GM21528 (cell line): Measurements from ENCODE around the gene DDC.
"Not testable (repeated sequence)": the region's sequence is repeated elsewhere in the genome, so short reads cannot be mapped to it uniquely, and the experiment has no call there.

Experiments
- ATAC-seq: cut with Tn5 transposase; IDR thresholded peaks from one replicate; pipeline ENCODE4 v1.9.1; 2021; ENCODE audit warnings: mild to moderate bottlenecking, moderate library complexity; ENCODE audit not compliant: unreplicated experiment, low FRiP score

Gene DDC

DNA sequence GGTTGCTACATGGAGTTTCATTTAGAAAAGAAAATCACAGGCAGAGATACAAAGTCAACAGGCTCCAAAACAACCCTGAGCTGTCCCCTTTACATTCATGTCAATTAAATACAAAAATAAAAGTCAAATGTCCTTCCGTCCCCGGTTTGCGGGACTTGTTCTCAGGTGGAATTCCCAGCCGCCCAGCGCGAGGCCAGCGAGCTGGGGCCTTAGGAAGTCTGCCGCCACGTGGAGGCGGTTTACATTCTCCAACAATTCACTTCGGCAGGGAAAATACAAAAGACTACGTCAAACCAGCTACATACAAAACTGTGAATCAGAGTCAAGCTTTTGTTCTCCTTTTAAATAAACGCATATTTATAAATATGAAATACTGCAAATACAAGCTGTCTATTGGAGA lies 25.3 kb upstream of the DDC start:
- ATAC-seq = no peak

DNA sequence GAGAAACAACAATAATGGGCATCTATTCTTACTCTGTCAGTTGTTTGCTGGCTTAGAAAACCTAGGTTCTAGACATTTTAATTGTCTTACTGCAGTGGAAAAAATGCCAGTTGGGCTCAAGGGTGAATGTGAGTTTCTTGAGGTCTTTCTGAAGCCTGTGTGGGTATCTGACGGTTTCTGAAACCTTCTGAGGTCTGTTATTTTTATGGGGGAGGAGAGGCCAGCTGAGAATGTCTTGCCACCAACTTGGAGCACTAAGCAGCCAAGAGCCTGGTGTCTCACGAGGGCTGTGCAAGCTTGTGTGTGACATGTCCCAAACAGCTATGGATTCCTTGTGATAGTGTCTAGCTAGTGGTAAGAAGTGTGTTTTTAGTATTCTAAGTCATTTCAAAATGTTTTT lies 24.2 kb upstream of the DDC start:
- ATAC-seq = no peak

DNA sequence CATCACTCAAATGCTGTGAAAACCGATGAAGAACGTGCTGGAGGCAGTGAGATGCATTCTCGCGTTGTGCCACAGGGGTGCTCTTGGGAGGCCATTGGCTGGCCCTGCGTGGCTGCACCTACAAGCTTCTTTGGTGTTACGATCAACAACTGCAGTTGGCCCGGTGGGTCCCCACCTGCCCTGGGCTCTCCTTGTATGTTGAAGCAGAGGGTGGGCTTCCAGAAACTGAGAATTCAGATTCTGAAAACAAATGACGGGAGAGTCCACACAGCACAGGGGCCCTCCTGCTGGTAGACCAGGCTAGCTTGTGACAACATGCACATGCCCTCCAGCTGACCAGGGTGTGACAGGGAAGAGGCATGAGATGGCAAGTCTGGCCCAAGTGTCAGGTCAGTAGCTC lies 23.7 kb upstream of the DDC start:
- ATAC-seq = no peak

DNA sequence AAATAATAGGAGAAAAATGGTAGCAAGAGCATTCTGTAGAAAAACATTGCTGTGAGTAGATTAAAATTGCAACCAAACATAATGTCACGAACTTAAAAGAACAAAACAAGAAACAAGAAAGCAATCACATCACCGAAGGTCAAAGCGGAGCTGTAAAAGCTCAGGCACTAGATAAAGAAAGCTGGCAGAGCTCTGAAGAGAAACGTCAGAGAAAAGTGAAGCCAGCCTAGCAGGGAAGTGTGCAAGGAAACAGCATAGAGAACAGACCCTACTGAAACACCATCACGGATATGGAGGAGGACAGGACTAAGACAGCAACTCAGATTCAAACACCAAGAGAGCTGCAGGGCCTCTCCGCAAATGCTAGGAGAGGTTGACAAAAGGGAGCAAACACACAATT lies 22.5 kb upstream of the DDC start:
- no peak for ATAC-seq

DNA sequence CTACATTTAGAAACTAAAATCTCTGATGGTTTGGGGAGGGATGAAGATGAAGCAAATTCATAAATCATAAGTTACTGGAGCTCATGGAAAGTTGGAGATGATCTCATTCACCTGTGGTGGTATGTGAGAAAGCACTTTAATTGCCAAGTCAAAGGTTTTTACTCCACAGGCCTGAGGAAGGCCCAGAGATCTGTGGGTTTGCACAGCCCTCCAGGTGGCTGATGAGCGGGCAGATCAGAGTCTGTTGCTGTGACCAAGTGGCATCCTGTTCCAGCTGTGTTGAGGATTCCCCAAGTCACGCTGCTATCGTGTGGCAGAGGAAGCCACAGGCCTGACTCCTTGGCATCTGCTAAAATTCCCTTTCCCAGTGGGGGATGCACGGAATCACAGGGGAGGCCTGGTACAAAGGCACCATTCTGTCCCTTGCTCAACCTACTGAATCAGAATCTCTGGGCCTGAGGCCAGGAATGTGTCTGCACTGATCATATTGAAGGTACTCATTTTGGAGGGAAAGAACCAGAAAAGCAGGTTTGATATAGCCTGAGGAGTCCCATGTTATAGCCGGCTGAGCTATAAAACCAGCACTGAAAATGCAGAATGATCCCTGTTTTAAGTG lies 19.7 kb upstream of the DDC start:
- ATAC-seq = no peak

DNA sequence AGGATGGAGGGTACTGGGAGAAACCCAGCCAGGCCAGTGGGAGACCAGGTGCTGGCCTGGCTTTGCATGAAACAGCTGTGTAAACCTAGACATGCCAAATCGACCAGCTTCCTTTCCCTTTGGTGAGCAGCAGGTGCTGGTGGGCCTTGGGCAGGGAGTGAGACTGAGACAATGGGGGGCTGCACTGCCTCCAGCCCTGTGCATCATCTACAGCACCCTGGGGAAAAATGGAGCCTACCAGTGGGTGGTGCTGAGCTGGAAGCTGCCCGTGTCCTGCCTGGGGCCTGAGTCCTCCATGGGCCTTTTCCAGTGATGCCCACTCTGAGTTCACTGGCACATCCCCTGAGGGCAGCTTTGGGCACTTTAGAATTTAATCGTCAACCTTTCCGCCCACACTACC lies 19.2 kb upstream of the DDC start:
- ATAC-seq = no peak

DNA sequence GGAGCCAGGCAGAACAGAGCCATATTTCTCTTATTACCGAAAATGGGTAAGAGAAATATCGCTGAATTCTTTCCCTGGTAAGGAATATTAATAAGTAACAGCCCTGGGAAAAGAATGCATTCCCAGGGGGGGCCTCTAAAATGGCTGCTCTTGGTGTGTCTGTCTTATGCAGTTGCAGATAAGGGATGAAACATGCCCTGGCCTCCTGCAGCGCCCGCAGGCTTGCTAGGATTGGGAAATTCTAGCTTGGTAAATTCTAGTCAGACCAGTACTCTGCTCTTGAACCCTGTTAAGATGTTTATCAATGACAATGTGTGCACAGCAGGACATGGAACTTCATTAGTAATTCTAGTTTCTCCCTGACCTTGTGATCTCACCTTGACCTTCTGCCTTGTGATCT lies 18.1 kb upstream of the DDC start:
- not testable (repeated sequence) for ATAC-seq

DNA sequence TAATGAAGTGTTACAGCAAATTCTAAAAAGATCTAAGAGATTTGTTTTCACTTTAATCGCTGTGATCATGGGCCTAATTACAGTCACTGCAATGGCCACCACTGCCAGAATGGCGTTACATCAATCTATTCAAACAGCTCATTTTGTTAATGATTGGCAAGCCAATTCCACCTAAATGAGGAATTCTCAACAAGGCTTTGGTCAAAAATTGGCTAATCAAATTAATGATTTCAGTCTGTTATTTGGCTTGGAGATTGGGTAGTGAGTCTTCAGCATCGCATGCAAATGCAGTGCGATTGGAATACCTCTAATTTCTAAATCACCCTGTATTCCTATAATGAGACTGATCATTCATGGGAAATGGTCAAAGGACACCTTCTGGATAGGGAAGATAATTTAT lies 17.1 kb upstream of the DDC start:
- not testable (repeated sequence) for ATAC-seq

DNA sequence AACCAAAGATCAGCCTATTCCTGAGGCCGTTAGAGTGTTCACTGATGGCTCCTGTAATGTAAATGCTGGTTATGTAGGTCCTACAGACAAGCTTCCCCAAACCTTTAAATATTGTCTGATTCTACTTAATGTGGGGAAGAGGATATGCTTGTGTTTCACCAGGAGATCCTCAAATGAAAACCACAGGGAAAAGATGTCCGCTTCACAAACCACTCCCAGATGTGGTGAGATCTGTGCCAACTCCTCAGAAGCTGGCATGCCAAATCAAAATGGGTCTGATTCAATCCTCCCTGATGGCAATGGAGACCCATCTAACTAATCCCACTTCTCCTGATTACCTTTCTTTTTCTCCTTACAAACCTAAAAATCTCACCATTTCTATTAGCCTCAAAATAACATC lies 15.5 kb upstream of the DDC start:
- ATAC-seq = not testable (repeated sequence)

DNA sequence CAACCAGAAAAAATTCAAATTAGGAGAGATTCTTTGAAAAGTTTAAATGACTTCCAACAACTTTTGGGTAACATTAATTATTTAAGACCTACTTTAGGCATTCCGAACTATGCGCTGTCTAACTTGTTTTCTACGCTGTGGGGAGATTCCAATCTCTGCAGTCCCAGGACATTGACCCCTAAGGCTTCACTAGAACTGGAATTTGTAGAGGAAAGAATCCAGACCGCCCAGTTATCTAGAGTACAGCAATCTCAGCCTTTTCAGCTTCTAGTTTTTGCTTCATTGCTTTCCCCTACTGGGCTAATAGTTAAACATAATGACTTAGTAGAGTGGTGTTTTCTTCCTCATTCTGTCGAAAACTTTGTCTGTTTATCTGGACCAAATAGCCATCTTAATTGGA lies 14.9 kb upstream of the DDC start:
- ATAC-seq = no peak

DNA sequence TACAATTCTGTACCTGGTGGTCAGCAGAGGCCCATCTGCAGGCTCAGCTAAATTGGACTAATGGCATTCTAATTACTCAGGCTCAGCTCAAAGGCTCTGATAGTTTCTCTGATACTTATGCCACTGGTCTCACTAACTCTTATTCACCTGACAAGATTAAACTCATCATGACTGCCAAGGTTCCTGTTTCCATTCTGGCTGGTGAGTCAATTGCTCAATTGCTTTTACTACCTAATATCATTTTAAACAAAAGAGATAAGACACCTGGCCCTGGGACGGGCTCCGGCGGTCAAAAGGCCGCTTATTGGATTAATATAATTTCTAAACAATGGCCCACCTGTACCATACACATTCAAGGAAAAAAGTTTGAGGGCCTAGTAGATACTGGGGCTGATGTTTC lies 12.9 kb upstream of the DDC start:
- not testable (repeated sequence) for ATAC-seq

DNA sequence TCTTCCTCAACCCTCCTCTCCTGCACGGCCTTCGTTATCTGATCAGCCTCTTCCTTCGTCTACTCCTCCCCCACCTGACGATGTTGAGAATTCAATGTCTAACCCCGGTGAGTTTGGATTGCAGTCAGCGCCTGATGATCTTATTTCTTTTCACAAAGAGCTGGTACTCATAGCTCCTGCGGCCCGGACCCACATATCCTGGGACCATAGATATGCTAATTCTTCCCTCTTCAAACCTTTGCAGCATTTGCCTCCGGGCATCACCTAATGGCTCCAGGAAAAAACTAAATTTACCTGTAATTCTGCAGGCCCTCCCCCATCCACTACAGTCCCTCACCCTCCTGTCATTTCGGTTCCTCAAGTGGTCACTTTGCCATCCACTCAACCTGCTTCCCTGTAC lies 12.4 kb upstream of the DDC start:
- ATAC-seq = no peak

DNA sequence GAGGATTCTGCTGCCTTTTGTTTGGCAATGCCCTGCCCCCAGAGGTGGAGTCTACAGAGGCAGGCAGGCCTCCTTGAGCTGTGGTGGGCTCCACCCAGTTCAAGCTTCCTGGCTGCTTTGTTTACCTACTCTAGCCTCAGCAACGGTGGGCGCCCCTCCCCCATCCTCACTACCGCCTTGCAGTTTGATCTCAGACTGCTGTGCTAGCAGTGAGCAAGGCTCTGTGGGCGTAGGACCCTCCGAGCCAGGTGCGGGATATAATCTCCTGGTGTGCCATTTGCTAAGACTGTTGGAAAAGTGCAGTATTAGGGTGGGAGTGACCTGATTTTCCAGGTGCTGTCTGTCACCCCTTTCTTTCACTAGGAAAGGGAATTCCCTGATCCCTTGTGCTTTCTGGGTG lies 11.2 kb upstream of the DDC start:
- ATAC-seq = not testable (repeated sequence)

DNA sequence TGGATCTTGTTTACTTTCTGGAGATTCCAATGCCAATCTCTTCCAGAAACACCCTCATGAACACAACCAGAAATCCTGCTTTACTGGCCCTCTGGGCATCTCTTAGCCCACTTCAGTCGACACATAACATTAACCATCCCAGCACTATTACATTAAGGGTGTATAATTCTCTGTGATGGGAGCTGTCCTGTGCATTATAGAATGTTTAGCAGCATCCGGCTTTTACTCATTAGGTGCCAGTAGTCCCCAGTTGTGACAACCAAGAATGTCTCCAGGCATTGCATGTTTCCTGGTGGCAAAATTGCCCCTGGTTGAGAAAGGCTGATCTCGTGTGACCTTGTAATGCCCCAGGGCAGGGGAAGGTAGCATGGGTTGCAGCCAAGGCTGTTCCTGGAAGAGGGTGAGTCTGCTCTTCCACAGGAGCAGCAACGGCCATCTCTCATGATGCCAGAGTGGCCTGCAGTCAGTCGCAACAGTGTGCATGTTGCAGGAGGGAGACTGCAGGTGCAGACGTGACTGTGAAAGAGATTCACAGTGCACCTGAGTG lies 2.6 kb upstream of the DDC start:
- ATAC-seq = no peak

DNA sequence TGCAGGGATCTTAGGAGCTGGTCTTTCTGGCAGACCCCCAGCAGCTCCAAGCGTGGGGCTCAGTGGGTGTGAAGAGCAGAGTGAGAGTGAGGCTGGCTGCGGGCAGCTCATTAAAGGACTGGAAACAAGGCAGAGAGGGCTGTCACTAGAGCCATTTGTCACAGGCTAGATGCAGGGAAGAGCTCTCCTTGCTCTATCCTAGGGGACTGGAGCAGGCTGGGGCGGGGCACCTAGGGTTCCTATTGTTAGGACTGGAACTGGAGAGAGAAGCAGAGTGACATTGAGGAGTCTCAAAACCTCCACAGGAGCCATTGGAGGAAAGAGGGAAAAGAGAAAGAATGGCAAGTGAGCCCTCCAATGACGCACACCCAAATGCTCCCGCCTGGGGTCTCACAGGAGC lies 772 bp upstream of the DDC start:
- no peak for ATAC-seq

DNA sequence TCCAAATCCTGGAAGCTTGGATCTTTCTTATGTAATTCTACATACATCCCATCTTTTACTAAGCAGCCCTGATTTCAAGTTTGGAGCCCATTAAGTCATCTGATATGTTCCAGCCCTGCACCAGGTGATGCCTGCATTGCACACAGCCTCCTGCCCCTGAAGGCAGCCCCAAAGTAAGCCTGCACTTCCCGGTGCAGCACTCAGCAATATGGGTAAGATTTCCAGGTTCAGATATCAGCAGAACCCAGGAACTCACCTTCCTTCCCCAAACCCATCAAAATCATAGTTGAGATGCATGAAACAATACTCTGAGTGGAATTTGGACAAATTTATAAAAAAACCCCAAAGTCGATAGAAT lies 333 bp upstream of the DDC start:
- no peak for ATAC-seq

DNA sequence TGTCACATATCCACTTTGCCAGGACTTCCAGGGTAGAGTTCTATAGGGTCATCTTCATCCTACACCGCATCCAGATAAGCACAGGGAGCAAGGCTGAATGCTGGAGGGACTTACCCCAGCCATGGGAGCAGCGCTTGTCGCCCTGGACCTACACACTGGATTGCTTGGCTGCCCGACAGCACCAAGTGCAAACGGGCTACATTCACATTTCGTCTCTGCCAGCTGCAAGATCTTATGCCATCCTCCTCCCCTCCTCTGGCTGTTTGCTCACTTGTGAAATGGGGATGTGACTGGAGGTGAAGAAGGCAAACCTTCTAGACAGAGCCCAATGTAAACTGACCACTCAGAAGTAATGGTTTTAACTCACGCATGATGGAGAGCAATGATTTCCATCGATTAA lies 1.0 kb downstream of the DDC start:
- no peak for ATAC-seq

DNA sequence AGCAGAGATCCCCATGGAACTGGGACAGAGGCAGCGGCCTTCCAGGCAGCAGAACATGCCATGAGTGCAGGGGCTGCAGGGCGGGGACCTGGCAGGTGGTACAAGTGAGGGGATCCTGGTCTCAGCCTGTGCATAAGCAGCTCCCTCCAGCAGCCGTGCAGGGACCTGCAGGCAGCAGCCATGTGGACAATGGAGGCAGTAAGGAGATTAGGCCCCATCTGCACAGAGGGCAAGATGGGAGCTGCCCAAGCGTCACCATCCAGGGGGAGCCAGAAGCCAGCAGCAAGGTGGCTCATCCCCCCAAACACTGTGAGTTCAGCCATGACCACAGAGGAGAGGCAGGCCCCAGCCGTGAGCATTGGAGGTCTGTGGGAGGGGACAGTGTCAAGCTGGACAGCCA lies 3.1 kb downstream of the DDC start:
- no peak for ATAC-seq

DNA sequence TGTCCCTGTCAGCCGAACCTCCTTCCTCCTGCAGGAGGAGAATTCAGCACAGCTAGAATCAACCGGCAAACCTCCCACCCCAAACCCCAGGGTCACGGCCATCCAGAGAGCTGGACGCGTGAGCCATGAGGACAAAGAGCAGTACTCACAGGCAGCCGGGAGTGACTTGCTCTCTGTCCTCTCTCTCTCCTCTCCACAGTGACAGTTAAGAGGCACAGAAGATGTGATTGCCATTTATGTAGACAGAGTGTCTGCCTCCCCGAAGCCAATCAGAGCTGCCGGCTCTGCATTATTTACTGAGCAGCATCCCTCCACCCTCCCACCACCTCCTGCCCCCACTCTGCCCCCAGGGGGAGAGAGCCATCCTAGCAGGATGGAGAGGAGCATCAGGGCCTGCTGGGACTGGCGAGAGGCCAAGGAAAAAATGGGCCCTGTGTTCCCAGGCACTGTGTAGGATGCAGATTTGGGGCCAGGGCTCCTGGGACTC lies 4.3 kb downstream of the DDC start:
- no peak for ATAC-seq

DNA sequence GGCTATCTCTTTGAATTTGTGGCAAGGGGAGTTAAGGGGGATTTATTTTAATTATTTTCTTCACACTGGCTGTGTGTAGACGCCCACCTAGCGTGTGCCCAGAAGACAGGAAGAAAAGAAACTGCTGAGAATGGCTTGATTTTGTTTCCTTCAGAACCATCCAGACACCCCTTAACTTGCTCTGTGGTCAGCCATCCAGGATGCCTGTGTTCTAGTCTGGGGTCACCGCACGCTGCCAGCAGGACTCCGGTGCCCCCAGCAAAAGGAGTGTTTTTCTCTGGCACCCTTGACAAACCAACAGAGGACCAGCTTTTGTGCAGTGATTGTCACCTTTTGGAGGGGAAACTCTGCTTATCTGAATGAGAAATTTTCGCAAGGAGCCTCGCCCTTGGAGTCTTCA lies 5.3 kb downstream of the DDC start:
- ATAC-seq = no peak

DNA sequence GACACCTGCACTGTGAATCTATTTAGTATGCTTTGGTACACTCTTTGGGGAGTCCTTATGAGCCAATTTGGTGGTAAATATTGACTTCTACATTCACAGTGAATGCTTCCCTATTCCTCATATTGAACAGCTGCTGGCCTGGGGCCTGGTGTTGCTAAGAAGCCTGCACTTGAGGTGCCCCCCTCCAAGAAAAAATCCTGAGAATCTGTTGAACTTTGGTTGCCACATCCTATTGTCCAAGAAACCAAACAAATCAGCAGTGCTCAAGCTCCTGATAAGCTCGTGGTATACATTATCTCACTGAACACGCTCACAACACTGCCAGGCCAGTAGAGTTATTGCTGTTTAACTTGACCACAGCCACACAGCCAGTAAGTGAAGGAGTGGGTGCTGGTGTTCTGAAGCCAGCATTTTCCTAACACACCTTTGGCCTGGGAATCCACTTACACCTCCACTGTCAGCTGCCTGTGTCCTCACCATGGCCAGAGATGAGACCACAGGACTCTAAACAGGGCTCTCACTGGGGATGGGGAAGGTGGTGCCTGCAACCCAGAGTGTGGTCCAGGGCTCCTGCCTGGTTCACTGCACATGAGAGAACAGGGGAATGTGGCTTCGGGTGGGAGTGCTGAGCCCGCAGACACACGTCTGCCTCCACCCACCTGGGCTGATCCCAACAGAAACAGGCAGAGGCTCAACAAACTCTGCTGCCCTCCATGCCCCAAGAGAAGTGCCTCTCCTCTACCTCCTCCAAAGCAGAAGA lies 6.7 kb downstream of the DDC start:
- no peak for ATAC-seq

DNA sequence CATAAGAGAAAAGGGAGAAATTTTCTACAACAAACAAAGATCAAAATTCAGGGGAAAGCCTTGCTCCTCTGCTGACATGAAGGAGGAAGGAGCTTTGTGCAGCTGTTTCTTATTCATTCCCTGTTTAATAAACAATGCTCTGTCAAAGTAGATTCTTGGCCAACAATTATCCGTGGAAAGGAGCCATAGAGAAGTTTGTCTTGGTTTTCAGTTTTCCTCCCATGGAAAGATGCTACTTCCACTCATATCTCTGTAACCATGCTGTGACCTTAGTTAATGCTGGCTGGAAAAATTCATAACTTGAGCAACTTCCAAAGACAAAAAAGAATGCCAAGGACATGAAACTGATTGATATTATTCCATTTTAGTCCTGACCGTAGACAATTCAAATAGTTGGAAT lies 8.1 kb downstream of the DDC start:
- ATAC-seq = no peak
